Memory B cell (primary cell): ENCODE results near the gene ZNF354C.

ENCODE experiments used
- ATAC-seq: fragments of 150-1000 bp; cut with Tn5 transposase; 2 replicates; pipeline ENCODE4 v1.10.0; 2021; ENCODE audit warnings: low read depth, mild to moderate bottlenecking, moderate library complexity
- DNase-seq, 2 donors: peaks; one replicate each; pipeline ENCODE4 v3.0.0; 2022; ENCODE audit warnings: low spot score in 2 of 2
- H3K27ac Mint-ChIP-seq: one replicate; pipeline ENCODE4 v1.8.0; 2022; ENCODE audit warnings: mild to moderate bottlenecking, moderate library complexity, mixed read lengths
- H3K27me3 Mint-ChIP-seq: one replicate; pipeline ENCODE4 v1.8.0; 2022; ENCODE audit warnings: mixed read lengths
- H3K36me3 Mint-ChIP-seq: one replicate; pipeline ENCODE4 v1.8.0; 2022; ENCODE audit warnings: mild to moderate bottlenecking, mixed read lengths
- H3K4me1 Mint-ChIP-seq: one replicate; pipeline ENCODE4 v1.8.0; 2022; ENCODE audit warnings: mixed read lengths
- H3K4me3 Mint-ChIP-seq: one replicate; pipeline ENCODE4 v1.8.0; 2022; ENCODE audit warnings: mild to moderate bottlenecking, moderate library complexity, mixed read lengths
- H3K9me3 Mint-ChIP-seq: one replicate; pipeline ENCODE4 v1.8.0; 2022; ENCODE audit warnings: mixed read lengths

Gene ZNF354C

DNA sequence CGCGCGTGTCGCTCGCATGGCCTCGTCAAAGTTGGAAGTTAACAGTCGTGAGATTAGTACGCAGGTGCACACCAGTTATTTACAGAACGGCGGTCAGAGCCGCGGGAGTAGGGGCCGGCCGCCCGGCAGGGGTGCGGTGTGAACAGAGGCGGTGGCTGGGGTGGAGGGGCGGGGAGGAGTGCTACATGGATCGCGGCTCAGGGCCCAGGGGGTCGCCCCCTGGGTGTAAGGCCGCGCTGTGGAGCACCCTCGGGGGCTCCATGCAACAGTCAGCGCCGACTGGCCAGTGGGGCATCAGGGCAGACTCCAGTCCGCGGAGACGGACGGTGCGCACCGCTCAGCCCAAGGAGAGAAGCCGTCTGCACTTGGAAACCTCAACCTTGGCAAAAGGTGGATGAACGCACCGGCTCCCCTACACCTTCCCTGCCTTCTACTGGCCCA lies 60.3 kb downstream of the ZNF354C start:
- H3K9me3 Mint-ChIP-seq: peaks cover under 1% of the 10 kb centered on the region
- ATAC-seq (no peak), DNase-seq (no peak)
- no peak overlapping the region for H3K27ac Mint-ChIP-seq
- no peaks in the 10 kb centered on the region for H3K4me1 Mint-ChIP-seq
- H3K27me3 Mint-ChIP-seq: peaks cover 1% of the 10 kb centered on the region
- H3K36me3 Mint-ChIP-seq: no peaks in the 10 kb centered on the region
- no peak overlapping the region for H3K4me3 Mint-ChIP-seq

DNA sequence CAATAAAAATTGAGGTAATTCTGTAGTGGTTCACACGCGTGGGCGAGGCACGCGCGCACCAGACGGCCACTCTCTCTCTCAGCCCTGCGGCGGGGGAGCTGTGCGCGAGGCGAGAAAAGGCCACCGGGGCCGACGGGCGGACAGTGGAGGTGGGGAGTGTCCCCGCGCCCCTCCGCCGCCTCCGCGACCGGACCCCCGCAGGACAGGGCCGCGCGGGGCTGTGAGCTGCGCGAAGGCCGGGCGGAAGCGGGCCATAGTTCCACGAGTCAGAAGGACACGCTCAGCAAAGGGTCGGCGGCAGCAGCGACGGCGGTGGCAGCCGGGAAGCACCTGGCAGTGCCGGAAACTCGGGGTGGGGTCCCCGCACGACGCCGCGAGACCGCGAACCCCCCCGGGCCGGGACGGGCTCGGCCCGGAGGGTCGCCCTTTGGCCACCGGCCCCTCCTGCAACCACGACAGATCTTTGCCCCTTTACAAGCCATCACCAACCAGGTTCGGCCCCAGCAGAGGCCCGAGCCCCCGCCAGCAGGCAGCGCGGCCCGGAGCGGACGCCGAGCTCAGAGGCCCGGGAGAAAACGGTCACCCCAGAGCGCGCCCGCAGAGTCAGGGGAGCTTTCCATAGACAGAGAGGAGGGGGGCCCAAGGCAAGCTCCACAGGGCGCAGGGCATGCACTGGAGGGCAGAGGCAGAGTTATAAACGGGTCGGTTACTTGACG lies 60.9 kb downstream of the ZNF354C start:
- ATAC-seq (no peak), DNase-seq (no peak)
- Mint-ChIP-seq H3K4me3 (no peak overlapping the region), H3K9me3 (no peaks in the 10 kb centered on the region), H3K27me3 (peaks cover 1% of the 10 kb centered on the region), H3K4me1 (no peaks in the 10 kb centered on the region), H3K36me3 (no peaks in the 10 kb centered on the region), H3K27ac (no peak overlapping the region)

DNA sequence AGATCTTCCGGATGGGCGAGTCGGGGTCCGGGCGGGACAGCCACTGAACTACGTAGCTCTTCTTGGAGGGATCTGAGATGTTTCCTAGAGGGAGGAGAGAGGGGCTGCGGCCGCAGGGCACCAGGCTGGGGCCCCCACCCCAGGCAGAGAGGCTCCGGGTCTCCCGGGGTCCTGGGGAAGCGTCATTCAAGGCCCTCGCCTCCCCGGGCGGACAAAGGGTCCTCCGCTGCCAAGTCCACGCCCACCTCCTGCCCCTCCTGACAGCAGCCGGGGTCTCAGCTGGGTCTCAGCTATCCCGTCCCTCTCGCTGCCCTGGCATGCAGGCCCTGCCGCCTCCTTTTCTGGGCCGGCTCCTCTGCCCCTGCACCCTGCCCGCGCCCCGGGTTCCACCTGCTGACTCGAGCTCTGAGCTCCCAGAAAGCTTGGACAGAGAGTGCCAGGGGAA lies 61.5 kb downstream of the ZNF354C start:
- H3K4me3 Mint-ChIP-seq: no peak overlapping the region
- H3K9me3 Mint-ChIP-seq: no peaks in the 10 kb centered on the region
- no peak for DNase-seq
- H3K36me3 Mint-ChIP-seq: no peaks in the 10 kb centered on the region
- no peak overlapping the region for H3K27ac Mint-ChIP-seq
- H3K4me1 Mint-ChIP-seq: no peaks in the 10 kb centered on the region
- H3K27me3 Mint-ChIP-seq: peaks cover 1% of the 10 kb centered on the region
- ATAC-seq: no peak

GRCh38 chr5:179122411-179123108 lies 62.4 kb downstream of the ZNF354C start:
- Mint-ChIP-seq H3K4me3 (no peak overlapping the region), H3K36me3 (no peaks in the 10 kb centered on the region), H3K4me1 (no peaks in the 10 kb centered on the region), H3K27me3 (peaks cover 3% of the 10 kb centered on the region), H3K9me3 (no peaks in the 10 kb centered on the region), H3K27ac (no peak overlapping the region)
- ATAC-seq (no peak), DNase-seq (no peak)

- no peak overlapping the region for H3K4me3 Mint-ChIP-seq
- H3K27ac Mint-ChIP-seq: no peak overlapping the region
- no peaks in the 10 kb centered on the region for H3K36me3 Mint-ChIP-seq
- H3K4me1 Mint-ChIP-seq: no peaks in the 10 kb centered on the region
- ATAC-seq (no peak), DNase-seq (no peak)
- H3K9me3 Mint-ChIP-seq: no peaks in the 10 kb centered on the region
- H3K27me3 Mint-ChIP-seq: peaks cover 4% of the 10 kb centered on the region
These were observed 62.9 kb downstream of the ZNF354C start for GRCh38 chr5:179123109-179123426.

DNA sequence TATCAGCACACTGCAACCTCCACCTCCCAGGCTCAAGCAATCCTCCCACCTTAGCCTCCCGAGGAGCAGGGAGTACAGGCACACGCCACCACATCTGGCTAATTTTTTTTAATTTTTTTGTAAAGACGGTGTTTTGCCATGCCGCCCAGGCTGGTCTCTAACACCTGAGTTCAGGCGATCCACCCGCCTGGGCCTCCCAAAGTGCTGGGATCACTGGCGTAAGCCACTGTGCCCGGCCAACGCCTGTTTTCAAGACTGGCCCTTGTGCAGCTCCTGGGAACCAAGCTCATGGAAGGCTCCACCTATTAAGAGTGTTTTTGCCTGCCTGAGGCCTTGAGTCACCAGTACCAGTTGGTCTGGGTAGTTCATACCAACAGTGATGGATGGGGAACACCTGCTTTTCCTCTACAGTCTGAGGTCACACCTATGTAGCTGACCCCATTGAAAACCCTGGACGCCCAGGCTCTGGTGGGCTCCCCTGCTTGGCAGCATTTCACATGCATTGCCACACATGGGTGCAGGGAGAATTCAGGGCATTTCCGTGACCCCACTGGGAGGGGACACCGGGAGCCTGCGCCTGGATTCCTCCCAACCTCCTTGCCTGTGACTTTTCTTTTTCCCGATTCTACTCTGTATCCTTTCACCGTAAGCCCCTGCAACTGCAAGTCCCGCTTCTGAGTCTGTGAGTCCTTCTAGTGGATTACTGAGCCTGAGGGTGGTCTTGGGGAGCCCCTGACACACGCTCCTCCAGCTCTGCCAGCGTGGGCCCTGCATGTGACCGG lies 63.5 kb downstream of the ZNF354C start:
- DNase-seq (no peak), ATAC-seq (no peak)
- Mint-ChIP-seq H3K4me1 (no peaks in the 10 kb centered on the region), H3K27me3 (peaks cover 4% of the 10 kb centered on the region), H3K4me3 (no peak overlapping the region), H3K27ac (no peak overlapping the region), H3K36me3 (no peaks in the 10 kb centered on the region), H3K9me3 (no peaks in the 10 kb centered on the region)

DNA sequence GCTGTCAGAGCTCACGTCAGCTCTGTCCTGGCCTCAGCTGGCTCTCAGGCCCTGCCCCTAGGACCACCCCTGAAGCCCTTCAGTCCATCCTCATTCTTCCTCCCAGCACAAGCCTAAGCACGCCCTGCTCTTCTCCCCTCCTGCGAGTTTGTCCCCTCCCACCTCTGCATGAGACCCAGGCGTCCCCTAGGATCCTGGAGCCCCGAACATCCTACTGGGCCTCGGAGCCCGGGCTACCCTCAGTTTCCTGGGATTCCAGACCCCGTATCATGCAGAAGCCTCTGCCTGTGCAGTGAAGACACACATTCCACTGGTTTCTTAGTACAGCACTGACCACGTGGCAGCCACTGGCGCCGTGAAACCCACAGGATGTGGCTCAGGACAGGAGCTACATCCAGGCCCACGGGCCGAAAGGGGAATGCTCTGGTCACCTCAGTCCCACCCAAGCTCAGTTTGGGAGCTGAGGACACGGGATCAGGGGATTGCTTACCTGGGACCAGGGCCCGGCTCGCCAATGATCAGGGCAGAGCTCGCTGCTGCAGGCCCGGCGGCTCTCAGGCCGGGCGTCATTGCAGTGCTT lies 64.2 kb downstream of the ZNF354C start:
- DNase-seq: no peak
- H3K4me3 Mint-ChIP-seq: no peak overlapping the region

DNA sequence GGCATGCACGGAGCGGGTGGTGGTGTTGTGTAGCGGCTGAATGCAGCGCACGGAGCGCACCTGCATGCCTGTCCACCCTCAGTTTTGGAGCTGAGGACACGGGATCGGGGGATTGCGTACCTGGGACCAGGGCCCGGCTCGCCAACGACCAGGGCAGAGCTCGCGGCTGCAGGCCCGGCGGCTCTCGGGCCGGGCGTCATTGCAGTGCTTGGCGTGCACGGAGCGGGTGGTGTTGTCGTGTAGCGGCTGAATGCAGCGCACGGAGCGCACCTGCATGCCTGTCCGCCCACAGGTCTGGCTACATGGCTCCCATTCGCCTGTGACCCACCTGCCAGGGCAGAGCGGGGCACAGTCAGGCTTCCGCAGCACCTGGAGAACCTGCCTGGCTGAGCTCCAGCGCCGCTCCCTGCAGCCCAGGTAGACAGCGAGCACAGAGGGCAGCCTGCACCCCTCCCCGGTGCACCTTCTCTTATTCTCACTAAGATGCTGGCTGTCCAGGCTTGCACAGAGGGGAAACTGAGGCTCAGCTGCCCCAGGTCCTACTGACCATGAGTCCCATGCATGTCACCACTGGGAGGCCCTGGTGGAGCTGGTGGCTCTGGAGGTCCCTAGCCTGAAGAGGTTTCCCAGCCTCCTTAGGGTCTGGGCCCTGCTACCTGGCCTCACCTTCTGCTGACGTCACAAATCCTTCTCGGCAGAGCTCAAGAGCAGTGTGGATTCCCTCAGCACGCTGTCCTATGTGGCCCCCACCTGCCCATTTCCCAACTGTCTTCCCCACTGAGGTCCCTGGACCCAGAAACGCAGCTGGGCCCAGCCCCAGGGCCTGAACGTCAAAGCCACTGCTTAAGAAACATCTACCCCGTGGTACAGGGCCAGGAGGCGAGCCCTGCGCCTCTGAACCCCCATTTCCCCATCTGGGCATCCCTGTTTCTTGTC lies 64.9 kb downstream of the ZNF354C start:
- DNase-seq: no peak
- Mint-ChIP-seq H3K27ac (no peak overlapping the region), H3K4me1 (no peaks in the 10 kb centered on the region), H3K36me3 (no peaks in the 10 kb centered on the region), H3K27me3 (peaks cover 4% of the 10 kb centered on the region), H3K9me3 (no peaks in the 10 kb centered on the region), H3K4me3 (no peak overlapping the region)
- ATAC-seq: no peak

More for the DNA sequence above, 64.2 kb downstream of the ZNF354C start:
- no peak overlapping the region for H3K27ac Mint-ChIP-seq
- no peak for ATAC-seq
- no peaks in the 10 kb centered on the region for H3K9me3 Mint-ChIP-seq
- no peaks in the 10 kb centered on the region for H3K36me3 Mint-ChIP-seq
- H3K4me1 Mint-ChIP-seq: no peaks in the 10 kb centered on the region
- H3K27me3 Mint-ChIP-seq: peaks cover 4% of the 10 kb centered on the region

GRCh38 chr5:179125789-179126505 lies 65.8 kb downstream of the ZNF354C start:
- no peak overlapping the region for H3K27ac Mint-ChIP-seq
- DNase-seq: no peak
- no peak overlapping the region for H3K4me3 Mint-ChIP-seq
- peaks cover 4% of the 10 kb centered on the region for H3K27me3 Mint-ChIP-seq
- no peaks in the 10 kb centered on the region for H3K36me3 Mint-ChIP-seq
- H3K9me3 Mint-ChIP-seq: no peaks in the 10 kb centered on the region
- no peaks in the 10 kb centered on the region for H3K4me1 Mint-ChIP-seq
- ATAC-seq: no peak

- Mint-ChIP-seq H3K4me1 (no peaks in the 10 kb centered on the region), H3K36me3 (no peaks in the 10 kb centered on the region), H3K4me3 (no peak overlapping the region), H3K27ac (no peak overlapping the region), H3K9me3 (no peaks in the 10 kb centered on the region), H3K27me3 (peaks cover 4% of the 10 kb centered on the region)
- ATAC-seq (no peak), DNase-seq (no peak)
These were observed 66.4 kb downstream of the ZNF354C start for GRCh38 chr5:179126506-179126991.

- DNase-seq: no peak
- no peaks in the 10 kb centered on the region for H3K9me3 Mint-ChIP-seq
- H3K4me3 Mint-ChIP-seq: no peak overlapping the region
- no peak overlapping the region for H3K27ac Mint-ChIP-seq
- H3K27me3 Mint-ChIP-seq: peaks cover 4% of the 10 kb centered on the region
- no peaks in the 10 kb centered on the region for H3K4me1 Mint-ChIP-seq
- ATAC-seq: no peak
- H3K36me3 Mint-ChIP-seq: no peaks in the 10 kb centered on the region
These were observed 67.2 kb downstream of the ZNF354C start for GRCh38 chr5:179127136-179128040.

- no peaks in the 10 kb centered on the region for H3K9me3 Mint-ChIP-seq
- no peak overlapping the region for H3K4me3 Mint-ChIP-seq
- no peaks in the 10 kb centered on the region for H3K4me1 Mint-ChIP-seq
- no peak for DNase-seq
- peaks cover 4% of the 10 kb centered on the region for H3K27me3 Mint-ChIP-seq
- no peaks in the 10 kb centered on the region for H3K36me3 Mint-ChIP-seq
- ATAC-seq: no peak
- H3K27ac Mint-ChIP-seq: no peak overlapping the region
These were observed 67.8 kb downstream of the ZNF354C start for GRCh38 chr5:179128041-179128365.
